ENCODE measurements around the gene DNAH6.

- TF ChIP-seq NR2F1 (CRISPR knock-in tag; IDR thresholded peaks at IDR 0.05) (no peak), ZNF670 (CRISPR knock-in tag; IDR thresholded peaks at IDR 0.05; ENCODE audit: borderline replicate concordance) (no peak), ESRRA (CRISPR knock-in tag; IDR thresholded peaks at IDR 0.05; ENCODE audit: low read depth) (no peak), CTCF (CRISPR knock-in tag; IDR thresholded peaks at IDR 0.05) (no peak), NFIC (IDR thresholded peaks at IDR 0.05; ENCODE audit: low read length) (no peak), TBP (CRISPR knock-in tag; IDR thresholded peaks at IDR 0.05) (no peak), ZNF12 (CRISPR knock-in tag; IDR thresholded peaks at IDR 0.05) (no peak), WIZ (CRISPR knock-in tag; IDR thresholded peaks at IDR 0.05) (no peak), SMAD3 (CRISPR knock-in tag; IDR thresholded peaks at IDR 0.05) (no peak), NFE2L1 (CRISPR knock-in tag; IDR thresholded peaks at IDR 0.05; ENCODE audit: borderline replicate concordance) (no peak), ERF (CRISPR knock-in tag; IDR thresholded peaks at IDR 0.05) (no peak), TFDP2 (CRISPR knock-in tag; IDR thresholded peaks at IDR 0.05) (no peak)
- TF ChIP-seq, protein P1, sequence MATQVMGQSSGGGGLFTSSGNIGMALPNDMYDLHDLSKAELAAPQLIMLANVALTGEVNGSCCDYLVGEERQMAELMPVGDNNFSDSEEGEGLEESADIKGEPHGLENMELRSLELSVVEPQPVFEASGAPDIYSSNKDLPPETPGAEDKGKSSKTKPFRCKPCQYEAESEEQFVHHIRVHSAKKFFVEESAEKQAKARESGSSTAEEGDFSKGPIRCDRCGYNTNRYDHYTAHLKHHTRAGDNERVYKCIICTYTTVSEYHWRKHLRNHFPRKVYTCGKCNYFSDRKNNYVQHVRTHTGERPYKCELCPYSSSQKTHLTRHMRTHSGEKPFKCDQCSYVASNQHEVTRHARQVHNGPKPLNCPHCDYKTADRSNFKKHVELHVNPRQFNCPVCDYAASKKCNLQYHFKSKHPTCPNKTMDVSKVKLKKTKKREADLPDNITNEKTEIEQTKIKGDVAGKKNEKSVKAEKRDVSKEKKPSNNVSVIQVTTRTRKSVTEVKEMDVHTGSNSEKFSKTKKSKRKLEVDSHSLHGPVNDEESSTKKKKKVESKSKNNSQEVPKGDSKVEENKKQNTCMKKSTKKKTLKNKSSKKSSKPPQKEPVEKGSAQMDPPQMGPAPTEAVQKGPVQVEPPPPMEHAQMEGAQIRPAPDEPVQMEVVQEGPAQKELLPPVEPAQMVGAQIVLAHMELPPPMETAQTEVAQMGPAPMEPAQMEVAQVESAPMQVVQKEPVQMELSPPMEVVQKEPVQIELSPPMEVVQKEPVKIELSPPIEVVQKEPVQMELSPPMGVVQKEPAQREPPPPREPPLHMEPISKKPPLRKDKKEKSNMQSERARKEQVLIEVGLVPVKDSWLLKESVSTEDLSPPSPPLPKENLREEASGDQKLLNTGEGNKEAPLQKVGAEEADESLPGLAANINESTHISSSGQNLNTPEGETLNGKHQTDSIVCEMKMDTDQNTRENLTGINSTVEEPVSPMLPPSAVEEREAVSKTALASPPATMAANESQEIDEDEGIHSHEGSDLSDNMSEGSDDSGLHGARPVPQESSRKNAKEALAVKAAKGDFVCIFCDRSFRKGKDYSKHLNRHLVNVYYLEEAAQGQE (IDR thresholded peaks at IDR 0.05; ENCODE audit: borderline replicate concordance in 1 of 2, low read depth in 1 of 2, low read length in 2 of 2) = no peak
Measured at GRCh38 chr2:84481702-84482101, 34.6 kb upstream of the DNAH6 start.
